Superior temporal gyrus (tissue), 1 donor: ENCODE data around the gene C14orf39.

Experiments
- DNase-seq: peaks from one replicate; pipeline ENCODE4 v3.0.0-alpha.2; 2016; ENCODE audit errors: extremely low spot score

C14orf39 gene

GRCh38 chr14:60485598-60486251 is at the start of gene C14orf39:
C14orf39 (minus strand) TSS chr14:60486063; CDS start chr14:60485078, 985 bp downstream.
- DNase-seq = no peak

- DNase-seq = no peak
Measured at GRCh38 chr14:60532442-60532841, 46.6 kb upstream of the C14orf39 start.

DNA sequence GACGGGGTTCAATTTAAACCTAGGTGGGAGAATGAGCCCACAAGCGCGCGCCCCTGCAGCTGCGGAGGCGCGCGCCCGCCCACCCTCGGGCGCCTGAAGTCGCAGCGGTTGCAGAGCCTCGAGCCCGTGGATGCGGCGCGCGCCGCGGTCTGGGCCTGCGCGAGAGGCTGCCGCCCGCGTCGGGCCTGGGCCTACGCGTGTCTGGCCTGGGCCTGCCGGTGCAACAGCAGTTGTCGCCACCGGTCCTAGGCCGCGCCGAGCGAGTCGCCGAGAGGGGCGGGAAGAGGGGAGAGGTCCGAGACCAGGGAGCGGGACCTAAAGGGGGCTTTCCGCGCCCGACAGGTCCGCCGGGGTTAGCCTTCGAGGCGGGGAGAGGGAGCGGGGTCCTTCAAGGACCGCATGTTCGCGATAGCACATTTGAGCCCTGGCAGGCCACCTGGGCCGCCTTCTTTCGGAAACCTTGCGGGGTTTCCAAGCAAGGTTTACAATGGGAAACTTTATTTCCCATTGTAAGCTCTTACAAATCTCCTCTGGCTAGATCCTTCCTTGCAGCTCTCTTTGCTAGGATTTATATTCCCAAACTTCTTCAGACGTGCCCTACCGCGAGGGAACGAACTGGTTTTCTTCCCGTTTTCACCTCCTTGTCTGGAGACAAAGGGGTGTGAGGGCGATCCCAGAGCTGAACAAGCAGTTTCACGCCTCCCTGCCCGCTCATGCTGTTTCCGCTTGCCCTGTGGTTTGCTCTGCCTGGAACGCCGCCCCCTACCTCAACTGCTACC is 29.8 kb upstream of the C14orf39 start:
- no peak for DNase-seq

DNA sequence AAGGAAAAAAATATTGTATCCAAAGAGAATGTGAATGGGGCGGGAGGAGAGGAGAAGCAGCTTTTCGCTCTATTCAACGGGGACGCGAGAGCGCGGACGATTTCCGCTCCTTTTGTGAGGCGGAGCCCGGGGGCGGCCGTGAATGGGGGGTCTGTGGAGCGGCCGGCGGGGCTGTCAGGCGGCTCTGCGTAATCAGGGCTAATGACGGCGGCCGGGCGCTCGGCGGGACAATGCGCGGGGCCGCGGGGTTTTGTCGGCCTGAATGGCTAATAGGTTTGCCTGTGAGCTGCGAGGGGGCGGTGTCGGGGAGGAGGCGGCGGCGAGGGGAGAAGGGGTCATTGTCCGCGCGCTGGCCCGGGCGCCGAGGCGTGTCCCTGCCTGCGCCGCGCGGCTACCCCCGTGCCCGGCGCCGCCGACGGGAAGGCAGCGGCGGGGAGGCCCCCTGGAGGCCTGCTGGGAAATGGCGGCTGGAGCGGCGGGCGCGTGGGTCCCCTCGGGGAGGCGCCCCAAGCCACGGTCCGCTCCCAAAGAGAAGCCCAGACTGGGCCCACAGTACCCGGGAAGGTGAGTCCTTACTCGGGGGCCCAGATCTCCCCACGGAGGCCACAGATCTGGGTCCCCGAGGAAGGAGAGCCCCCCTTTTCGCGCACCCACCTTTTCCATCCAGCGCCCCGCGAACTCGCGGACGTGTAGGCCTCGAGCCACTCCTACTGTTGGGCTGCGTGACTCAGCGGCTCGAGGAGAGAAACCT is 29.1 kb upstream of the C14orf39 start:
- DNase-seq = no peak

DNA sequence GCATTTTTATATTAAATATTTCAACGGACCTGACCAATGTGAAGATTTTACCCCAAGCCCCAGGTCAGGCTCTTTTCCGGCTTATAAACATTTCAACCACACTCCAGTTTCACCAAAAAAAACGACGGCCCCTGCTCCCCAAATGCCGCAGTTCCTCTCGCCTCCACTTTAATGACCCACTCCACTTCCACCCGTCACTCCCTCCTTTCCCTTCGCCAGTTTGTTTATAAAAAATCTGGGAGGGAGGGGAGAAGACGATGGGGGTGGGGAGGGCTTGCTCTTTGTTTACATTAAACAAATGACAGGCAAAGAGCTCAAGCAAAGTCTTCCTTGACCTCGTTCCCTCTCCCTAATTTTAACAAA is 28.5 kb upstream of the C14orf39 start:
- DNase-seq = no peak

- DNase-seq = no peak
Measured at GRCh38 chr14:60512973-60513571, 27.2 kb upstream of the C14orf39 start.

GRCh38 chr14:60512126-60512525 is 26.3 kb upstream of the C14orf39 start:
- DNase-seq = no peak

DNA sequence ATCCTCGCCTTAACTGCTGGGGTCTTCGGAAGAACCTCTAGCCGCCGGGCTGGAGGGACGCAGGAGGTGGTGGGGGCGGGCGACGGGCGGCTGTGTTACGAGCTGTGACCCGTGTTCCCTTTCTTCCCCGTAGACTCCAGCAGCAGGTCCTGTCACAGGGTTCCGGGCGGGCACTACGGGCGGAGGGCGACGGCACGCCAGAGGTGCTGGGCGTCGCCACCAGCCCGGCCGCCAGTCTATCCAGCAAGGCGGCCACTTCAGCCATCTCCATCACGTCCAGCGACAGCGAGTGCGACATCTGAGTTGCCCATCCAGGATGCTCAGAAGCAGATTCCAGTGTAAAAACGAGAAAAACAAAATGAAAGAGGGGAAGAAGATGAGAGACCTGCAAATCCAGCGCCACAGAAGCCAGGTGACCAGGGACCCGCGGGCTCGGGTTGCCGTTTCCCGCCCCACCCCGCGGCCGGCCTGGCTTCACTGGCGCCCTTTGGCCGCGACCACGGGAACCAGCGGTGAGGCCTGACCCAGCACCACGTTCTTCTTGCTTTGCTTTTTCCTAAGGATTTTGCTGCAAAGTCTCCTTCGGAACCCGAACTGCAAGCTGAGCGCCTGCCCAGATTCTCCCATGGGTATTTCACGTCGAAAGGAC is 25.2 kb upstream of the C14orf39 start:
- no peak for DNase-seq

GRCh38 chr14:60510254-60510950 is 24.5 kb upstream of the C14orf39 start:
- DNase-seq = no peak

DNA sequence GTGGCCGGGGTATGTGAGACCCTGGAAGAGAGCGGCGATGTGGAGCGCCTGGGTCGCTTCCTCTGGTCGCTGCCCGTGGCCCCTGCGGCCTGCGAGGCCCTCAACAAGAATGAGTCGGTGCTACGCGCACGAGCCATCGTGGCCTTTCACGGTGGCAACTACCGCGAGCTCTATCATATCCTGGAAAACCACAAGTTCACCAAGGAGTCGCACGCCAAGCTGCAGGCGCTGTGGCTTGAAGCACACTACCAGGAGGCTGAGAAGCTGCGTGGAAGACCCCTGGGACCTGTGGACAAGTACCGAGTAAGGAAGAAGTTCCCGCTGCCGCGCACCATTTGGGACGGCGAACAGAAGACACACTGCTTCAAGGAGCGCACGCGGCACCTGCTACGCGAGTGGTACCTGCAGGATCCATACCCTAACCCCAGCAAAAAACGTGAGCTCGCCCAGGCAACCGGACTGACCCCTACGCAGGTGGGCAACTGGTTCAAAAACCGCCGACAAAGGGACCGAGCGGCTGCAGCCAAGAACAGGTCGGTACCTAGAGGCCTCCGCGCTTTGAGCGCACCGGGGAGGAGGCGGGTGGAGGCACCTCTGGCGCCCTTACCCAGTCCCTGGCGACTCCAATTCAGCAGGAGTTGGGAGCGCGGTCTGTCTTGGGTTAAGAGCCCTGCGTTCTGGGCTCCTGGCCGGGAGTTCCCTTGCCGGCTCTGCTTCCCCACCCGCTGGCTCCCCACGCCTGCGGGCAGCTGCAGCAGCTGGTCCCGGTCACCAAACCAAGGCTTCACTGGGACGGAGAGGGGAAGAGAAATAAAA is 23.8 kb upstream of the C14orf39 start:
- DNase-seq = no peak

GRCh38 chr14:60508707-60509437 is 23.0 kb upstream of the C14orf39 start, which contains the start of gene SIX6:
SIX6 (plus strand) TSS chr14:60509146; CDS start chr14:60509399, 253 bp downstream.
- DNase-seq = no peak

- DNase-seq = no peak
Measured at GRCh38 chr14:60508363-60508706, 22.5 kb upstream of the C14orf39 start.

DNA sequence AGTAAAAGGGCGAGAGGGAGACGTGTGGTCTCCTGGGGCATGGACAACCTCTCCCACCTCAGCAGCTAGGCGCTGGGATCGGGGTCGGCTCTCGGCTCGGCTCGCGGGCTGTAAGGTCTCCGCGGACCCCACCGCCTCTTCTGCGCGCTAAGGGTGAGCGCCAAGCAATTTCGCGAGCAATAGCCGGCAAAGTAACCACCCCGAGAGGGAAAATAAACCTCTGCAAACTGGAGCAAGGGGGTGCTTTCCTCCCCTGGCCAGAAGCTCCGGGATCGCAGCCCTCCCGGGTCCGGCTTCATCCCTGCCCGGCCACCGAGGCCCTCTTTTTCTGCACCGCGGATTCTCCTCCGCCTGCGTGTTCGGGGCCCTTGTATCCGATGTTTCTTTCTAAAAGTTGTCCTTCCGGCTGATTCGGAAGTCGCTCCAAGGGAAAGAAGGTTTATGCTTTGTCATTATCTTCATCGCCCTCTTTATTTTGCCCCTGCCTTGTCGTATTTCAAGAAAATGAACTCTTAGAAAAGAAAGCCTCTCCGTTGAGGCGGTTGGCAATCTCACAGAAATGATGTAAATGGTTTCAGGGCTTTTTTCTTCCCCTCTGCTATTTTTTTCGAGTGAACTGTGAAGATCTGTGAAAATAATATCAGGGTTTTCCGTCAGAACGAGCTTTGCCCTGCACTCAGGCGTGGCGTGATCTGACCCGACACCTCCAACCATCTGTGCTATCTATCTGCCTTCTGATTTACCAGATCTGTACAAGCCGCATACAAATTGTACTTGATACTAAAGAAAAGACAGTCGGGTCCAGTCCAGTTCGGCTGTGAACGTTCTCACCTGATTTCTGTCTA is 21.3 kb upstream of the C14orf39 start:
- no peak for DNase-seq

DNA sequence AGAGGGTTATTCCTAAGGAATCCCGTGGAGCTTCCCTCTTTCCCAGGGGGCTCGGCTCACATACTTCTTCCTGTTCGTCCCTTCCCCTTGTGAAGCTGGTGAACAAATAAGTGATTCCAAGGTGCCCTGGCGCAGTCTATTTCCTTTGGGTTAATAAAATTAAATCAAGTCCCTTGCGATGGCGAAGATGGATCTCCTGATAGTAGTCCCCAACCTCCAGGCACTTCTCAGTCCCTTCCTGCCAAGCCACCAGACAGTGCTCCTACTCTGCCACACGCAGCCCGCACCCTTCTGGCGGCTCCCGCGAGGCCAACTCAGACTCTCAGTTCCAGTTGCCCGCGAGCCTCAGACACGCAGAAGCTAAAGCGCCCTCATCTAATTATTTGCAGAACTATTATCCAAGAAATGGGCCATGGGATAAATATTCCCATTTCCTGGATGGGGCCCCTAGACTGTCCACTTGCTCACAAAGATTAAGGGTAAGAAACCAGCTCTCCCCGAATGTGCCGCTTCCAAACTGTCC is 20.7 kb upstream of the C14orf39 start:
- no peak for DNase-seq

GRCh38 chr14:60506010-60506409 is 20.1 kb upstream of the C14orf39 start:
- DNase-seq = no peak

- DNase-seq = no peak
Measured at GRCh38 chr14:60505448-60505847, 19.6 kb upstream of the C14orf39 start.

DNA sequence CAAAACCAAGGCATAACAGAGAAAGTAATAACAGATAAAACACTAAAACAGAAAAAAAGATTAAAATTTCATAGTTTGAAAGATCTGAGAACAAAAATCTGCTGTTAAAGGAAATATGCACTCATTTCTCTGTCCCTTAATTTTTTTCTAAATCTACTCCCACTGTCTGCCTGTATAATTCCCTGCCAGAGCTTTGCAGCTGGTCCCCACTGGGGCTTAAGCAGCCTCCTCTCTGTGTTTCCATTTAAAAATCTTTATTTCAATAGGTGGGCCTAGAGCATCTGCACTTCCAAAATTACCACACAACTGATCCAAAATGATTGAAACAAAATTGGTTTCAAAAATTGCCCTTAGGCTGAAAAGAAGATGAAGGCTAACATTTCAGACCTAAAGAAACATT is 16.7 kb upstream of the C14orf39 start:
- DNase-seq = no peak

- DNase-seq = no peak
Measured at GRCh38 chr14:60495946-60496345, 10.1 kb upstream of the C14orf39 start.
